HS-27A (cell line): ENCODE results near the gene HLA-DMA.
"Not testable (repeated sequence)": the region's sequence is repeated elsewhere in the genome, so short reads cannot be mapped to it uniquely, and the experiment has no call there.

ENCODE experiments used
- DNase-seq: peaks from one replicate; pipeline ENCODE4 v3.0.0-alpha.2; 2012; ENCODE audit warnings: low read depth, missing footprints

HLA-DMA gene

DNA sequence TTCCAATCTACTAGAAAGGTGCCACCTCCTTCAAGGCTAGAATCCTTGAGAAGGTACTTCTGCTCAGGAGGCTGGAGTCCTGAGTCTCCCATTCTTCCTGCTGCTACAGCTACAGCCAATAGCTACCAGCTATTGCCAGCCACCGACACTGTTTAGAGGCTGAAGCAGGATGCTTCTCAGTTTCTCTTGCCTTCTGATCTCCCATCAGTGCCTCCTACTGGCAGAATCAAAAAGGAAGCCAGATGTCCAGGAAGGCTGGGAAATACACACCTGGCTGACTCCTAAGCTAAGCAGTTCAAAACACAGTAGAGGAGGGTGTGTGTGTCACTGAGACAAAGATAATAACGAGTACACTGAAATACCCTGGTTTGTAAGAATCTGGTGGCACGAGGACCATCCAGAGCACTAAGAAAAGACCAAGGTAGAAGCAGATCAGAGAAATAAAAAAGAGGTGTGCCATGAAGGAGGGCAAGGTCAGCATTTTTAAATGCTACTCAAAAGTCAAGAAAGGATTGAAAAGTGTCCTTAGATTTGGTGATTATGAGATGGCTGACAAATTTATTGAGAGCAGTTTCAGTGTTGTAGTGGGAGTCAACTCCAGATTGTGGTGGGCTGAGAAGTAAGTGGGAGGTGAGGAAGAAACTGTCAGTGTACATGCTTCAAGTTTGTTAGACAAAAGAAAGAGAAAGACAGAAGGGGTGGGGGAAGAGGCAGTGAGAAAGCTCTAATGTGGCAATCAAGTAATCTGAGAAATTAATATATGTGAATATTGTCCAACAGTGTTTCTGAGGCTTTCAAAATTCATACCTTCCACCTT lies 2.3 kb upstream of the HLA-DMA start:
- no peak for DNase-seq

DNA sequence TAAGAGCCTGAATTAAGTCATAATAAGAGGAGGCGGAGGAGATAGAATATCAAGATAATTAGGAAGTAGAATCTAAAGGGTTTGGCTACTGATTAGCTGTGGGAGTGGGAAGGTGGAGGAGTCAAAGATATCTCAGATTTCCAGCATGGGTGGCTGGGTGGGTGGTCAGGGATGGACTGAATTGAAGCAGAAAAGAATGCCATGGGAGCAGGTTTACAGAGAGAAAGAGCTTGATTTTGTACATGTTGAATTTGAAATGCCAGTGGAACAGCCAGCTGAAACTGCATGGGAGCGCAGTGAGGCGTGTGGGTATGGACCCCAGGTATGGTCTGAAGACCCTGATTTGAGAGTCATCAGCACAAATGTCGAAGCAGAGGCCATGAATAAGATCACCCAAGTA lies 1.4 kb upstream of the HLA-DMA start:
- no peak for DNase-seq

- no peak for DNase-seq
Observed at GRCh38 chr6:32953775-32954174, 878 bp upstream of the HLA-DMA start.

- DNase-seq = no peak
Observed at GRCh38 chr6:32950449-32950848, 2.4 kb downstream of the HLA-DMA start.

- DNase-seq = no peak
Observed at GRCh38 chr6:32950010-32950409, 2.9 kb downstream of the HLA-DMA start.

- DNase-seq = no peak
Observed at GRCh38 chr6:32949113-32949512, 3.8 kb downstream of the HLA-DMA start.

DNA sequence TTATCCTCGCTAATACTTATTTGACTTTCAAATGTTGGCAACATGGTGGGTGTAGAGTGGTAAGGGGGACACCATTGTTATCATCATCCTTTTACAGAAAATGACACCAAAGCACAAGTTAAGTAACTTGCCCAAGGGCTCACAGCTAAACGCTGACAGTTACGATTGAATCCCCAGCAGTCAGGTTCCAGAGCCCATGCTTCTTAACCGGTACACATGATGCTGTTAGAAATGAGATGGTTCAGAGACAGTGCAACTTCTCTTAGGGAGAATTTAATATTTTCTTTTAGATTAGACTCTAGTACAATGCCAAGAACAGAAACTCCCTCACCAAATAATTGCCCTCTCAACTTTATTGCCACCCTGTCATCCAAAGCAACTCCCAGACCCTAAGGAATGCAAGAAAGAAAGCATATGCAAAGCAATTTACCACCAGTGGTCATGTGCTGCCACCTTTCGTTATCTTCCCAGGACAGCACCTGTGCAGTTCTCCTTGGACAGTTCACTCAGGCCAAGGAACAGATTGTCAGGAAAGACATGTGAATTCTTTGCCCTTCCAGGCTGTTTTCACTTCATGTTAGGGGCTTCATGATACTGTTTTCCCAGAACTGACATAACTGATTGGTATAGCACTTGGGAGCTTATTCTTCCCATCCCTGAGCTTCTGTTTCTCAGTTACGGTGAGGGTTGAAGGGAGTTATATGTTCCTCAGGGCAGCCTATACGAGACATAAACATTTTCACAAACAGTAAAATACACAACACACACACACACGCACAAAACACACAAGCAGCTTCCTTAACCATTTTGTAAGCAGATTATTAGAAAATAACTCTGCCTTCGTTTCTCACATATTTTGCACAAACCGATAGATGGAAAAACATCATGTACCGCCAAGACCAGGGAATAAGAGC lies 5.1 kb downstream of the HLA-DMA start:
- no peak for DNase-seq

- DNase-seq = no peak
Observed at GRCh38 chr6:32946893-32947292, 6.0 kb downstream of the HLA-DMA start.

DNA sequence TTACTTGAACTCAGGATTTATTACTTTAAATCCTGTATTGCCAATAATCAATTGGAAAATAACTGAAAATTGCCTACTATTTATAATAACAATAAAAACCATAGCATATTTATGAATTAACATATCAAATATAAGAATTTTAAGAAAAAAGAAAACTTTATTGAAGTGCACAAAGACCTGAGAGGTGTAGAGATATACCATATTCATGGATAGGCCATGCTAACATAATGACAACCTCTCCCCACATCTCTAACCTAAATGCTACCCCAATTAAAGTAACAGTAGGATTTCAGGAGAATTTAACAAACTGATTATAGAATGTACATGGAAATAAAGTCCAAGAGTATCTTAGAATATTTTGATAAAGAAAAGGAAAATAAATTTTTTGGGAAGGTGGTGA lies 6.9 kb downstream of the HLA-DMA start:
- DNase-seq = no peak

DNA sequence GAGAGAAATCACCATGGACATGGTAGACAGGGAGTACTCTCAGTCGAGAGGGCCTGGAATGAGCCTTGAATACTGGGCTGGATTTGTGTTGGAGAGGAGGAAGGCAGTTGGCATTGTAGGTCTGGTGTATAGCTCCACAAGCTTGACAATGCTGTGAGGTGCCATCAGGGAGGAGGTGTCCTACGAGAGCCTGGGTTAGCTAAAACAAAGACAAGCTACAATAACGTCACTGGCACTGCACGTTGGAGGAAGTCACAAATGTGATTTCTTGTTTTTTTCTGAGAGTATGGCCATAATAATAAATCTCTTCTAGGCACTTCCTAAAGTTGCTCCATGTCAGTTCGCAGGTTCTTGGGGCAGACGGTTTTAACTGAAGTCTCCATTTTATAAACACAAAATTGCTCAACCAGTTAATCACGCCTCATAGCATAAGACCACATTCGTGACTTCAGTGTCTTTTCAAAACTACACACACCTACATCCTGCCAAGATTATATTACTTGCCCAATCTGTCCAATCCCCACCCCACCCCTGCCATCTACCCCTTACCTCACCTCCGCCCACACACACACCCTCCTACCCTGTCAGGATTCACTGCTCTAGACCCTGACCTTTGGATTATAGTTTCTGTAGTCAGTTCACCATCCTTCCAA lies 7.7 kb downstream of the HLA-DMA start:
- DNase-seq = no peak

GRCh38 chr6:32943864-32944649 lies 8.8 kb downstream of the HLA-DMA start:
- no peak for DNase-seq

- DNase-seq = not testable (repeated sequence)
Observed at GRCh38 chr6:32942555-32943123, 10.3 kb downstream of the HLA-DMA start.

DNA sequence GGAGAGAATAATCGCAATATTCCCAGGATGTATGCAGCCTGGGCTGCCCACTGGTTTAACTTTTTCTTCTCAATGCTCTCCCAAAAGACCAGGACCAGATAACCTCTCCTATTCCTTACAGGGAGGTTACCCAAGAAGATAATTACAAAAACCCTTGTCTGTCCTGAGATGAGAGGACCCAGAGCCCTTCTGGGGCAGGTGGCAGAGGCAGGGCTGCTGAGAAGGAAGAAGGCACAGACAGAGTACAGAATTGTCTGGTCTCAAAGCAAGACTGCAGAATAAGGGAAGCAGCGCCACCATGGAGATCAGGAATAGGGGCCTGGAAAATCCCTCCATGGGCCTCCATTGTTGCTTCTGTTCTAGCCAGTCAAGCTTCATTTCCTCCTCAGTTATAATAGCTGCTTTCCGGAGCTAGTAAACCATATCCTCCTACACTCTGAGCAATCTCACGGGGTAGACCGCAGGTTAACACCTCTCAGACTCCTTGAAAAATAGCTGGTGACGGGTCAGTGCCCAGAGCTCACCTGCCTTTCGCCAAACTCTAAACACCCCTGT lies 11.6 kb downstream of the HLA-DMA start:
- no peak for DNase-seq

DNA sequence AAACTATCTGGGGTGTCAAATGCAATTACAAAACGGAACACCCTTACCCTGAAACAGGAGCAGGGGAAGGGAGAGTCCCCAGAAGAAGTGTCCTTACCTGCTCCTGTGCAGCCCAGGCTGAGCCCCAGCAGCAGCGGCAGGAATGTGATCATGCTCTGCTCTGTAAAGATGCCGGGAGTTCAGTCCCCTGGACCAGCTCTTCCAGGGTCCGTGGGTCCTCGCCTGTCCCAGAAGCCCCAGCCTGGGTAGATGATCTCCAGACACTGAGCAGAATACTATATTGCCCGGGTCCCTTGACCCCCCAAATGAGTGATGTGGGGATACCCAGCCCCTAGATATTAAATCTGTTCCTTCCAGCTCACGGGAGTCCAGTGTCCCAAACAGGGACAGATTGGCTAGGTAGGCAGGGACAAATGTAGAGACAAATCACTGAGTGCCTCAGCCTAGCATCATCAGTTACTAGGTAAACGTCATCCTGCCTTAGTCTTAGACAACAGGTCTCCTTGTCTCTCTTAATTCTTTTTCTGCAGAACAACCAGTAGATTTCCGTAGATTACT lies 12.2 kb downstream of the HLA-DMA start, which contains the start of gene HLA-DMB:
Gene HLA-DMB (minus strand): TSS at position 373 of the 558 bp plus-strand sequence. CDS start 221 bp downstream, at position 152.
- peak; percentile 43 for DNase-seq

DNA sequence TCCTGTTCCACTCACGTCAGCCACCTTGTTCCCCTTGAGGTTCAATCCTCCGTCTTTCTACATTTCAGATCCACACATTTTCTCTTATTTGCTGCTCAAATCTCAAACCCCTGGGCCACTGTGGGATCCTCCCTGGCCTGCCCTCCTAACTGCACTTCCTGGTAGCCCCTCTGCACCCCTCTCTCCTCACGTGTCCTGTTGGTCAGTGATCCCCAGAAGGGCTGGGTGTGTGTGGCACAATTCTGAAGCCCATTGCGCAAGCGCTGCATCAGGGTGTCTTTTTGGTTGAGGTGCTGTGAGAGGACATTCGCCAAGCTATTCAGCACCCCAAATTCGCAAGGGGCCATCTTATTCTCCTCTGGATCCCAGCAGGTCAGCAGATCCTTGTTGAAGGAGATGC lies 14.4 kb downstream of the HLA-DMA start:
- DNase-seq = no peak

GRCh38 chr6:32937230-32937633 lies 15.7 kb downstream of the HLA-DMA start:
- no peak for DNase-seq

DNA sequence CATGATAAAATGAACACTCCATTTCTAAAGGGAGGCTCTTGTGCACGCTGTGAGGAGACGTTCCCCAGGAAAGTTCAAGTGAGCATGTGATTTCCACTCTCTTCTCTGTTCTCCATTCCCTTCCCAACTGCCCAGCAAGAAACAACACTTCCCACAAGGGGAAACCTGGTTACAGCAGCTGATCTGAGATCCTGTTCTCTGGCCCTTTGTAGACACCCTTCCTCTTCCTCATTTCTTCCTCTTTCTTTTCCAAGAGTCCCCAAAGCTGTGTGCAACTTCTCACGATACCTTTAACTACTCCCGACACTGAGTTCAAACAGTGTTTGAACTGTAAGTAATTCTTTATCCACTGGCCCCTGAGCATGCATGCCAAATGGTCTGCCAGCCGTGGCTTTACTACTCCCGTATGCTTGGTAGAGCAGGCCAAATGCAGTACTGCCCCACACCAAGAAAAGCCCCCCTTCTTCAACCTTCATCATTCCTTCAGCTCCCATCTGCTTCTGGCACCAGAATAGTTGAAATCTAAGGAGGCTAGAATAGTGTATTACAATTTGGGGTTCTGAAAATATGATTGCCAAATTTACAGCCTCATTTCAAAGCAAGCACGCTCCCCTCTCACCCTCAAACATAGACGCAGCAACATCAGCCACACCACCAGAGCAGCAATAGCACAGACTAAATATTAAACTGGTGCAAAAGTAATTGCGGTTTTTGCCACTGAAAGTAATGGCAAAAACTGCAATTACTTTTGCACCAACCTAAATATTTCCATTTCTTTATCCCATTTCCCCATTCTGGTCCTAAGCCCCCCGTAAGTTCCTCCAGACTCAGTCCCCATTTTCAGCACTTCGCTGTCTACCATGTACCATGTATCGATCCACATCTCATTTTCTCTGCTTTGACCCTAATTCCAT lies 16.4 kb downstream of the HLA-DMA start:
- DNase-seq = no peak

DNA sequence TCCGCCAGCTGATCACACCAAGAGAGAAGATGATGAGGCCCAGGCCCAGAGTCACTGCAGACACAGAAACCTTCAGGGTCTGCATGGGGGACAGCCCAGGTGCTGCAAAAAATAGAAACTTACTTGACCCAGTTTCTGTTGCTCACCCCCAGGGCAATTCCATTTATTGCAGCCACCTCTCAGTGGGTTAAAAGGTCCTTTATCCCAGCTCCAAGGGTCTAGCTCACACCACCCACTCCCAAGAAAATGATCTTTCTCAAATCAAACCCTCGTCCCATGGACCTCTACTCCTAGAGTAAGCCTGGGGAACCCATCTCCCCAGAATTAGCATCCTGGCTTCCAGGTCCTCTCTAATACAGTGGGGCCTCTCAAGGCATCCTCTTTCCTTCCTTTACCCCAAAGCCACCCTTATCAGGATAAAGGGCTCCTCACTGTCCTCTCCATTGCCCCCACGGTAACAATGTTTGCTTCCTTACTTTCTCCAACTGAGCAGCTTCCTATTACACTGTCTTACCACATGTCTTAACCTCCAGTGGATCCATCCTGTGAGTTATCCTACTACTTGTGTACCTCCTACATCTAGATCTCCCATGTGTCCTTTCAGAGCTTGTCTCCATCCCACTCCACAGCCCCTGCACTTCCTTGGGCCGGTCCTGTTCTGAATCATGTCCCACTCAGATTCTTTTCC lies 17.2 kb downstream of the HLA-DMA start:
- DNase-seq = no peak

DNA sequence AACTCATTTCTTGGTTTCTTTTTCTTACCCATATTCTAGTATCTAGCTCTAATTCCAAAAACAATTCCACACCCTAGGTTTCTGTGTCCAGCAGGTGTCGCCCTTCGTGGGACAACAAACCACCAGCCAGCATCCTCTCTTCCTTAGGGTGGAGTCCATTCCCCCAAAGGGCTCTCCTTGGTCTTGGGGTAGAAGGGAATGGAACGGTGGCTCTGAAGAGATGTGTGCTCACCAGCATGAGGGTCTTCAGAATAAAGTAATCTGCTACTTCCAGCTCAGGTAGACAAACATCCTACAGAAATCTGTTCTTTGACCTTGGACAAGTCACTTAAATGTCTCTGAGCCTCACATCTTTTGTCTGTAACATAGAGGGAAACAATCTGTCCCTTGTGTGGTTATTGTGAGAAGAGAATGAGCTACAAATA lies 19.2 kb downstream of the HLA-DMA start:
- peak; percentile 51 for DNase-seq
